Measurements from ENCODE around the gene GNGT2. TPM values are rescaled to one million over a fixed set of nuclear protein-coding genes. Genes with fewer than 3 reads are reported as not detected.

The GNGT2 gene
- total RNA-seq, 1 donor from 2014 or later, result not detected

- no peak for DNase-seq (ENCODE audit: low read depth)
These were observed 6.7 kb upstream of the GNGT2 start for GRCh38 chr17:49216953-49217650.

GRCh38 chr17:49216482-49216881, 6.1 kb upstream of the GNGT2 start:
- Histone ChIP-seq H3K36me3 (ENCODE audit: control insufficient read depth, insufficient read depth, low read length) (no peaks in the 10 kb centered on the region), H3K4me3 (ENCODE audit: low read depth, low read length) (no peak overlapping the region), H3K27me3 (ENCODE audit: control insufficient read depth, insufficient read depth, low read length) (peaks cover 3% of the 10 kb centered on the region)
- no peak for FAIRE-seq
- TF ChIP-seq CTCF (IDR thresholded peaks at IDR 0.05; ENCODE audit: insufficient read depth, low read length, severe bottlenecking), result no peak
- DNase-seq (ENCODE audit: low read depth), result no peak

More at GRCh38 chr17:49216953-49217650, 6.7 kb upstream of the GNGT2 start:
- Histone ChIP-seq H3K36me3 (ENCODE audit: control insufficient read depth, insufficient read depth, low read length) (no peaks in the 10 kb centered on the region), H3K4me3 (ENCODE audit: low read depth, low read length) (no peak overlapping the region), H3K27me3 (ENCODE audit: control insufficient read depth, insufficient read depth, low read length) (peaks cover 6% of the 10 kb centered on the region)
- peak; percentile 32 for FAIRE-seq
- TF ChIP-seq CTCF (IDR thresholded peaks at IDR 0.05; ENCODE audit: insufficient read depth, low read length, severe bottlenecking), result no peak

- H3K27me3 ChIP-seq (ENCODE audit: control insufficient read depth, insufficient read depth, low read length), result peaks cover 2% of the 10 kb centered on the region
- DNase-seq (ENCODE audit: low read depth) (no peak), FAIRE-seq (no peak)
- no peak for TF ChIP-seq CTCF (IDR thresholded peaks at IDR 0.05; ENCODE audit: insufficient read depth, low read length, severe bottlenecking)
- no peaks in the 10 kb centered on the region for H3K36me3 ChIP-seq (ENCODE audit: control insufficient read depth, insufficient read depth, low read length)
- H3K4me3 ChIP-seq (ENCODE audit: low read depth, low read length), result no peak overlapping the region
These were observed 4.4 kb upstream of the GNGT2 start for GRCh38 chr17:49214676-49215360.

GRCh38 chr17:49213847-49214246, 3.5 kb upstream of the GNGT2 start:
- DNase-seq (ENCODE audit: low read depth) (no peak), FAIRE-seq (peak; percentile 47)
- H3K27me3 ChIP-seq (ENCODE audit: control insufficient read depth, insufficient read depth, low read length), result peaks cover 4% of the 10 kb centered on the region
- no peak overlapping the region for H3K4me3 ChIP-seq (ENCODE audit: low read depth, low read length)
- TF ChIP-seq CTCF (IDR thresholded peaks at IDR 0.05; ENCODE audit: insufficient read depth, low read length, severe bottlenecking), result no peak
- H3K36me3 ChIP-seq (ENCODE audit: control insufficient read depth, insufficient read depth, low read length), result no peaks in the 10 kb centered on the region

GRCh38 chr17:49213399-49213798, 3.0 kb upstream of the GNGT2 start:
- Histone ChIP-seq H3K4me3 (ENCODE audit: low read depth, low read length) (no peak overlapping the region), H3K27me3 (ENCODE audit: control insufficient read depth, insufficient read depth, low read length) (peaks cover 5% of the 10 kb centered on the region), H3K36me3 (ENCODE audit: control insufficient read depth, insufficient read depth, low read length) (no peaks in the 10 kb centered on the region)
- DNase-seq (ENCODE audit: low read depth), result no peak
- no peak for TF ChIP-seq CTCF (IDR thresholded peaks at IDR 0.05; ENCODE audit: insufficient read depth, low read length, severe bottlenecking)
- FAIRE-seq, result no peak

All from bronchial epithelial cell (primary cell).